NCI-H226 (cell line): ENCODE measurements around the gene KLC1.

ENCODE experiments used
- DNase-seq: peaks from one replicate; pipeline ENCODE4 v3.0.0-alpha.2; 2015

KLC1 gene

DNA sequence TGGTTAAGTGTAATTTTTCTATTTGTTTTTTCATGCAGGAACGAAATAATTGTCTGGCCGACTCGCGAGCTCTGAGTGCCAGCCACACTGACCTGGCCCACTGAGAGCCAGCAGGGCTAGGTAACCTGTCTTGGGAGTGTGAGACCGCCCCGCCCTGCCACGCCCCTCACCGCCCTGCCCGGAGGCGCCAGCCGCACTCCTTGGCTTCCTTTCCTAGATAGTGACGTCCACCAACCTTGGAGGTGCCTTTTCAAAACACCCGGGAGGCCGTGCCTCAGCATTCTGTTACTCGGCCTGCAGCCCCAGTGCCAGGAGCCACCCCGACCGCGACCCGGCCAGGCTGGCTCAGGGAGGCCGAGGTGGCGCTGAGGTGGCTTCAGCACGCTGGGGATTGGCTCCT is 64.5 kb downstream of the KLC1 start:
- peak; percentile 51 for DNase-seq

DNA sequence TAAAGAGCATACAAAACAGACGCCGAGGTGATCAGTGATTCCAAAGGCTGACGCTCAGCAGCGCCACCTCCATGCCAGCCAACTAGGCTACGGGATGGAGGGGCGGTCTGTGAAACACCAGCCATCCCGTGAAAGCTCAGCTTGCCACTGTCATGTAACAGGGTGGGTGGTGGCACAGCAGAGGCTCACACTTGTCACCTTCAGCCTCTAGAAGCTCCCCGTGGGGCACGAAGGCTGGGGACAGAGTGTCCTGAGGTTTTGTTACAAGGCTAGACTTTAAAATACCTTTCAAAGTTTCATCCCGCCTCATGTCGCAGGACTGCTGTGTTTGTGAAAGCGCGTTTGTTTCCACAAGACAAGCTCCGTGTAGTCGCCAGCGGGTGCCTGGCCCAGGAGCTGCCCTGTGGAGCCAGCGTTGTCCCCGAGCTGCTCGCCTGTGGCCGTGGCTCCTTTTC is 65.6 kb downstream of the KLC1 start:
- no peak for DNase-seq

DNA sequence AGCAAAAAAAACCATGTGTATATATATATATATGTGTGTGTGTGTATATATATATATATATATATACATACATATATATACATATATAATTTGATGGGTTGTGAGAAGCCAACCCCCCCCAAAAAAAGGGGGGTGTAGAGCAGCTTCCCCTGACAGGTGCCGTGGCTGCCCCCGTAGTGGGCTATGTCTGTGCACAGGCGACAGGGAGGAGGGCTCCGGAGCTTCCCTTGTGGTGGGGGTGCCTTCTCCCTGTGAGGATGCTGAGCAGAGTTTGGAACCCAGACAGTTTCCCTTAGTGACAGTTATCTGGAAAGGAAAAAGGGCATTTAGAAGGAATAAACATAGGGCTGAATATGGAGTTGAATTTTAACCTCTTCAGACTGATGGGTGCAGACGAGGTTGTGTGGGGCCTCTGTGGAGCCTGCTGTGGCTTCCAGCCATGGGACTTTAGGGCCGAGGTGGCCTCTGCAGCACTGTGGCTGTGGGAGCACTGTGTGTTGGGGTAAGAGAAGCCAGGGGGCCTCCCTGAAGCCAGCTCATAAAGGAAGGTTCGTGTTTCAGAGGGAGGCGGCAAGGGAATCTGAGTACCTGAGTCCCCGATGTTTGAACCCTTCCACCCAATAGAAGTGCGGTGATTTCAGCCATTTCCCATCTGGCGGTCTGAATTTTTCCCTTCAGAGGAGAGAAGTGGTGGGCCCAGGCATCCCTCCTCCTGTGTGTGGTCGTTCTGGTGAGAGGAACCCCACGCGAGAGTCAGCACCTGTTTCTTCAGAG is 66.5 kb downstream of the KLC1 start:
- DNase-seq = no peak

DNA sequence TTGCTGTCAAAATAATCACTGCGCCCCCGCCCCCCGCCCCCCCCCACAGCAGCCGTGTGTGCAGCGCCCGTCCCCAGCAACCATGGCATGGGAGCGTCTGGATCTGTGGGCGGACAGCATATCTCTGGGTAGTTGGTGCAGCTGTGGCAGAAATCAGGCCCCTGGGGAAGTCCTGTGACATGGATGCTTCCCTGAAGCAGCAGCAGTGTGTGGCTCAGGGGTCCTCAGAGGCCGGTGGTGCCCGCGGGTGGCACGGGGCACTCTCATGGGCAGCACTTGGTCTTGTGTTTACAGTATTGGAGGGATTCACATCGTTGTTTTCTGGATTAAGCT is 67.0 kb downstream of the KLC1 start:
- DNase-seq = no peak

DNA sequence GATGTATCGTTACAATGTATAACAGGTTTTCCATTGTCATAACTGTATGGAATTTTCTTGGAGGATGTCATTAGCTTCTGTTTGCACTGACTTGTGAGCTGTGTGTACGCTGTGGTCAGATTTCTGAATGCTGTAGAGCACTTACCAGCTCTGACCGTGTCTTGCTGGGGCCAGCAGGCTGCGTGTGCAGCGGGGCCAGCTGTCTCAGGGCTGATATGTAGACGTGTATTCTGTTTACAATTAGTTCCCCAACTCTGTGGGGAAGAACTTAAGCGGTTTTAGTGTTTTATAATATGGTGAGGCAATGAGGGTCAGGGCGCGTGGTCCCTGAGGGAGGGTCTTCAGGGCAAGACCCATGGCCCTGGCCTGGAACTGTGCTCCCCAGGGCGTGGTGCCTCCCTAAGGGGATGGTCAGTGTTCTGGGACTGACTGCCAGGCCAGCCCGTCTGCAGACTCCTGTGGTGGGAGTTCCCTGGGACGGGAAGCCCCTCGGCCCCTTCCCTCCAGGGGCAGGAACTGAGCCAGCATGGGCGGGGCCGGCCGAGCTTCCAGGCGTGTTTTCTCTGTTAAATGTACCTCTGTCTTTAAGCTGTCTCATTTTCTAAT is 67.6 kb downstream of the KLC1 start:
- DNase-seq = no peak

DNA sequence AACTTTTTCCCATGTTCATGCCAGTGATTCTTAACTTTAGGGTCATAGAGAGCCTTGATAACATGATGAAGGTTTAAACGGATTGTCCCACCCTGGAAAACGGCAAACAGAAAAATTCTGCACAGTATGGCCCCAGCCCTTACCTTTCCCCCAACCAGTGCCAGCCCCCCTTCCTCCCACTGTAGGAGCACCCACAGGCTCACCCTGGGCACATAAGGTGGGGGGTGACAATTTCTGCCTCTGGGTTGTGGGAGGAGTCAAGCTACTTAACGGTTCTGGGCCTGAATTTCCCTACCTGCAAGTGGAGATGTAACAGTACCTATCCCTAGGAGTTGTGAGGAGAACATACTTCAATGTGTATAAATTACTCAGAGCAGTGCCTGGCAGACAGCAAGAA is 68.2 kb downstream of the KLC1 start:
- no peak for DNase-seq

DNA sequence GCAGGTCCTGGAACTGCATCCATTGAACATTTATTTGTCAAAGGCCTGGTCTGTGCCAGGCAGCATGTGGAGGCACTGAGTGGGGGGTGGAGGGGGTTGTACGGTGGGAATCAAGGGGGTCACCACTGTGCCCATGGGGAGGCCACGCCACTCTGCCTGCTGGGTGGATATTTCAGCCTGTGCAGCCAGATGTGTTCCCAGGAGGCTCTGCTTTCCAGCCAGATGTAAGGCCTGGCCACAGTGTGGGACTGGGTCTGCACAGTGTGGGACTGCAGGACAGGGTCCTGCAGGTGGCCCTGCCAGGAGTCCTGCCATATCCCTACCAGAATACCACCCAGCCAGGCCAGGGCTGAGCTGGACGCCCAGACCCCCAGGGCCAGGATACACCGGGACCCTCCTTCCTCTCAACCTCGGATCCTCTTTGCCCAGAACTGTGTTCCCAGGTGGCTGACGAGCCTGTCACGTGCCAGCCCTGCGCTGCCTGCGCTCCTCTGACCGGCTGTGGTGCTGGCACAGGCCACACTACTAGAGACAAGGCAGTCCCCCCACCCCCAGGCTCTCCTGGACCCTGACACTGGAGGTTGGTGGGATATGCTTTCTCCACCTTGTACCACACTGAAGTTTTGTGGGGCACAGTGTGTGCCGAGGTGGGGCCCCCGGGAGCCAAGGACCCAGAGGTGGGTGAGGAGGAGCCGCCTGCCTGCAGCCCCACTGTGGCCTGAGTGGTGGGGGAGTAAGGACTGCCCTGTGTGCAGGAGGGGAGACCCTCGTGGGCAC is 68.8 kb downstream of the KLC1 start:
- no peak for DNase-seq

DNA sequence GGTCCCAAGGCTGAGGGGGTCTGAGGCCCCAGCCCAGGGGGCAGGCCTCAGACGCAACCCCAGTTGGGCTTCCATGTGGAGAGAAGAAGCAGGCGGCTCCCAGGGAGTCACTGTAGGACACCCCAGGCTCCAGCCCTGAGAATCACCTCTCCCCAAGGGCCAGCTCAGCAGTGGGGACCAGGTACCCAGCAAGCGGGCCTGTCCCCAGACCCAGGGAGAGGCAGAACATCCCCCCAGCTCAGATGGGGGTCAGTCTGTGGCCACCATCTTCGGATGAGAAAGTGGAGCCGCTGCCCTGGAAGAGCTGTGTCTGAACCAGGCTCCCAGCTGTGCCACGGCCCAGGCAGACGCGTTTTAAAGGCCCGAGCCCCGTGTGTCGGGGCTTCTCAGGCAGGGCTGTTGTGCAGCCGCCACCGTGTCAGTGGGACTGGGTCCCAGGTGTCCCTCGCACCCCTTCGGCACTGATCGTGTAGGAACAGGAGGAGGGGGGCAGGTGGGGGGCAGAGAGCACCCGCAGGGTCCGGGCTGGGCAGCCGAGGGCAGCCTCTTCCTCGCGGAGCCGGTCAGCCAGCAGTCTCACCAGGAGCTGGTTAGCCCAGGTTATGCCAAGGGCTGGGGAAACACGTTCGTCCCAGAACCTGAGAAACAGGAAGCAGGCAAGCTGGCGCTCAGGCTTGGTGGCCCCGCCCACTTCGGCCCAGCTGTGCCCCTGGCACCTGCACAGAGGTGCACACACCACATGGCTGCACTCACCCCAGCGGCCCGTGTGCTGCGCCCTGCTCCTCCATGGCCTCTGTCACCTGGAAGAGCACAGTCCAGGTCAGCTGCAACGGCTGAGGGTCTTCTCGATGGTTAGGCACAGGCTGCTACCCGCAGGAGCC is 69.6 kb downstream of the KLC1 start:
- DNase-seq = no peak

DNA sequence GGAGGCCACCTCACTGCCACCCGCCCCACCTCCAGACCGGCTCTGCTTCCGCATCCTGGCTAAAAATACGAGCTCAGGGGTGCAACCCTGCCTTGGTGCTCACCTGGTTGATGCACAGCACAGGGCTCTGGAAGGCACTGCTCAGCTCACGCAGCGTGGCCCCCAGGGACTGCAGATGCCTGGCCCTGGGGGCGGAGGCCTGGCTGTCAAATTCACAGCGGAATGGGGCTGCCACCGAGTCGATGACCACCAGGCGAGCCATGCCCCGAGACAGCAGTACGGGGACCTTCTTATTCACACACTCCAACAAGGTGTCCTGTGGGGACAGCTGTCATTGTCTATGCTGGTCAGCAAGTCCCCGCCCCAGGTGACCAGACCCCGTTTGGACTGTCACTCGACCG is 70.2 kb downstream of the KLC1 start:
- DNase-seq = no peak

DNA sequence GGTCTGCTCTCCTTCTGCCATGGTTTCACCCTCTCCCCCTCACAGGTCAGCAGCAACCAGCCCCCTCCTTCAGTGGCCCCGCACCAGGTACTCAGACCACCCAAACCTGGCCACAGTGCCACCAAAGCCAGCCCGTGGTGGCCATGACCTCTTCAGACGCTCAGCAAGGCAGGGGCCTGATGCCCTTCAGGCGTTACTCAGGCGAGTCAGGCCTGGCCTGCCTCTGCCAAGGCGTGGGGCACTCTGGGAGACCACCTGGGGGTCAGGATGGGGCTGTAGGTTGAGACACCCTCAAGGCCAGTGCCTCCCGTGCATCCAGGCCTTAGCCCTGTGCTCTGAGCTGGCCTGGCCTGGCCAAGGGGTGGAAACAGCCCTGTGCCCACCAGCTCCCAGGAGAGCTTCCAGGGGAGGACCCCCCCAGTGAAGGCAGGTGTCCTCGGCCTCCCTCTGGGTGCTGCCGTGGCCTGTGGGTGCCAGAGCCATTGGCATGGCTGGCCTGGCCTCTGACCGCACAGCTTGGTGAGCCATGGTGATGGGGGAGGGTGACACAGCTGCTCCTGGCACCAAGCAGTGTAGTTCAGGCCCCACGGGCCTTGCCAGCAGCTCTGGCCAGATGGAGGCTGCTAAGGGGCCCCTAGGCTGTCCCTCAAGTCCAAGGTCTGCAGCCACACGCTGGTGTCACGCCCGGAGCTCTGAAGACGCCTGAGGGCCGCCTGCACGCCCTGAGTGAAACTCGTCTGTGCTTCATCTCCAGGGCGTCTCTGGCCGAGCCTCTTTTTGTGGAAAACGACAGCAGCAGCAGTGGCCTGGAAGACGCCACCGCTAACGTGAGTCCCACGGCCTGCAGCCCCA is 71.1 kb downstream of the KLC1 start:
- DNase-seq = no peak

DNA sequence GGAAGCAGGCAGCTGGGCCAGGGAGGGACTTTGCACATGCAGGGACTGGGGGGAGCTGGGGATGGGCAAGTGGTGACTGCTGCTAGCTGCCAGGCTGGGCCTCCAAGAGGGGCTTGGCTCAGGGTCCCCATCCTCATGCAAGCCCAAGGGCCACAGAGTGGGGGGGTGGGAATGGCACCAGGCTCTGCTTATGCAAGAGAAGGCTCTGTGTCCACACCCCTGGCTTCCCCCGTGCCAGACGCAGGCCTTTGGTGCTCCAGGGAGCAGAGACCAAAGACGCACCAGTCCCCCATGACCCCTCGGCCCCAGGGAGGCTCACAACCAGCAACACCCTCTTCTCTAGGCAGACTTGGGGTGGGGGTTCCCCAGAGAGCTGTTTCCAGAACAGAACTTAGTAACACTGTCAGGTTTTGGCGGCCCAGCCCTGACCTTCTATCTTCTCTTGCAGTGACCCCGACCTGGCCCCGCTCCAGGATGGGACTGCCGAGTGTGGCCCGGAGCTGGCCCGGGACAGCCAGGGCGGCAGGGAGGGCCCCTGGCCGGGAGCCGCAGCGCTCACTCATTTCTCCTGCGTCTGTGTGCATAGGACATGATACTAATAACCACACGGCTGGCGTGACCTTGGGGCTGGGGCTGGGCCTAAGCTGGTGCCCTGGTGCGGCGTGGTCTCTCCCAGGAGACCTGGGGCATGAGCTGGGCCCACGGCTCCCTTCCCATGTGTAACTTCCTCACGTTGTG is 71.9 kb downstream of the KLC1 start:
- DNase-seq = no peak

DNA sequence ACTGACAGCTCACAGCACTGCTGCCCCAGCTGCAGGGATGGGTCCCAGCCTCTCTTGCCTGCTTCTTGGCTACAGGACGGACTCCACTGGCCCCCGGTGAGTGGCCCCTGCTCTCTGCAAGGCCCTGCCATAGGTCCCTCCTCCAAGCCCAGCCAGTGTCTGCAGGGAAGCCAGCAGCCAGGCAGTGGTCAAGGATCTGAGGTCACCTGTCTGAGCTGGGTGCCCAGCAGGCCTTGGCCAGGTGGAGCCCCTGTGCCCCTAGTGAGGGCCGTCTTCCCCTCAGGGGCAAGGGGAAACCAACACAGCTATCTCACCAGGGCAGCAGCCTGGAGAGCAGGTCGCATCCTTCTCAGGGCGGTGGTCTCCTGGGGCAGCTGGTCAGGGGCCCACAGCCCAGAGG is 73.1 kb downstream of the KLC1 start:
- DNase-seq = no peak

DNA sequence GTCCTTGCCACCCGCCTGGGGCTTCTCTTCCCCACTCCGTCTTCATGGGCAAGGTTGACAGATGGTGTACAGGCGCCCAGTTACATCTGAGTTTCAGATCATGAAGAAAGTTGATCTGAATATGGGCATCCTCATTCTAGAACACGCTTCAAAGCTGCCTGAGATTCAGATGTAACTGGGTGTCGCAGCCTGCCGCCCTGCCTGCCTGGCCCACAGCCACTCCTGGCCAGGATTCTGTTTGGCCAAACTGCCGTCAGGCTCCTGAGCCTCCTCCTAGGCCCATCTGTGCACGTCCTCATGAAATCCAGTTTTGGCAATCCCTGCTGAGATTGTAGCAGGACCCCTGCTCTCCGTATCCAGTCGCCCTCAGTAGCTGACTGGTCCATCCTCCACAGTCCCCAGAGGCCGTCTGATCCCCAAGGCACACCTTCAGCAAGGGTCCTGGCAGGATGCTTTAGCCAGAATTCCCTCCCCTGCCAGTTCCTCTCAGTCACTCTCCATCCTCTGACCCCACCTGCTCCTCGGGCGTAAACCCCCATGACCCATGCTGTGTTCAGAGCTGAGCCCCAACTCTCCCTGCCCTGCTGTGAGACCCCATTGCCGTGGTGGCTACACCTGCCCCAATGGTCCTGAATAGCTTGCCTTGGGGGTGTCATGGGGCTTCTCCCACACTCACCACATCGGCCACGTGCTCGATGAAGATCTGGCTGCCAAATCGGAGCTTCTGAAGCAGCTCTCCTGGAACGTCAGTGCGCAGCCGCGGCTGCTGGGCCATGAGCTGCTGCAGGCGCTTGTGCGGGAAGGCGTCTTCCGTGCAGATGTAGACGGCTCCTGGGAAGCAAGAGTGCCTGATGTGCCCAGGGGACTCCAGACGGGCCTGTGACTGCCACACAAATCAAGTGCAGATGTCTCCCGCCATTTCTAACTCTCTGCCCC is 73.8 kb downstream of the KLC1 start:
- DNase-seq = no peak

DNA sequence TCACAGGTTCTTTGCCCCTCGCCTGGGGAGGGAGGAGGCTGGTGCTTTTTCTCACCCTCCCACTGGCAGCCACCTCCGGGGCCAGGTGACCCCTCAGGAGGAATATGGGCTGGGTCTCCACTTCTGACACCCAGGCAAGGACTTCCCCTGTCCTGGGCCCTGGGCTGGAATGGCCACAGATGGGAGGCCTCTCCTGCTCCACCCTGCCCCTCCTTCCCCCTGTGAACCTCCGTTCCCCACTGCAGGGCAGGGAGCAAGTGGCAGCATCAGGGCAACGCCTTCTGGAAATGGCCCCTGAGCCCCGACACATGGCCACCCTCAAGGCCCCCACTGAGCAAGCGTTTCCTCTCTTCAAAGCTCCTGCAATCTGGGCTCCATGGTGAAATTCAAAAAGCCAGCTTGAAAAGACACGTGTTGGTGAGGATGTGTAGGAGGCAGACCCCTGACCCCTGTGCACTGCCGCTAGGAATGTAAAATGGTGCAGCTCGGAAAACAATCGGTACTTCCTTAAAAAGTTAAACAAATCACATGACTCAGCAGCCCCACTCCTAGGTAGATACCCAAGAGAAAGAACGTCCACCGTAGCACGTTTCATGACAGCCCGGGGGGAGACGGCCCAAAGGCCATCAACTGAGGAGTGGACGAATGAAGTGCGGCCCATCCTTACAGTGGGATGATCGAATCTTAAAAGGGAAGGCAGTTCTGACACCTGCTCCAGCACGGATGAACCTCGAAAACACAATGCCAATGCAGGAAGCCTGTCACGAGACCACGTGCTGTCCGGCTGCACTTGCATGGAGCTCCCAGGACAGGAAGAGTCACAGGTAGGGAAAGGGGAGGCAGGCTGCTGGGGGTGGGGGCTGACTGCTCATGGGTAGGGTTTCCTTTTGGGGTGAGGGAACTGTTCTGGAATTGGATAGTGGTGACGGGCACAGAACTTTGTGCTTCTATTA is 74.7 kb downstream of the KLC1 start:
- no peak for DNase-seq

DNA sequence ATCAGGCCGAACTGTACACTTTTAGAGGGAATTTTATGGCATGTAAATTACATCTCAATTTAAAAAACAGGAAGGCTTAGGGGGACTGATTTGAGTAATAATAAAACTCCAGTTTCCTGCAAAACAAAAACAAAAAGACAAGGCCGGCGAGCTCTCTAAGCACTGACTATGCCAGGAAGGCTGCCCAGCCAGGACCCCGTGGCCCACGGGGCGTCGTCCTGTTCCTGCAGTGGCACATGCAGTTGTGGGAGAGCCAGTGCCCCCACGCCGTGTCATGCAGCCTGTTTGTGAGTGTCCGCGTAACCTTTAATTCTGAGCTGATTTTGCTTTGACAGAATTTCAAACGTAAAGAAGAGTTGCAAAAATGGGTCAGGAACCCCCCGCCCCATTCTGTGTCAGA is 75.7 kb downstream of the KLC1 start:
- DNase-seq = no peak

DNA sequence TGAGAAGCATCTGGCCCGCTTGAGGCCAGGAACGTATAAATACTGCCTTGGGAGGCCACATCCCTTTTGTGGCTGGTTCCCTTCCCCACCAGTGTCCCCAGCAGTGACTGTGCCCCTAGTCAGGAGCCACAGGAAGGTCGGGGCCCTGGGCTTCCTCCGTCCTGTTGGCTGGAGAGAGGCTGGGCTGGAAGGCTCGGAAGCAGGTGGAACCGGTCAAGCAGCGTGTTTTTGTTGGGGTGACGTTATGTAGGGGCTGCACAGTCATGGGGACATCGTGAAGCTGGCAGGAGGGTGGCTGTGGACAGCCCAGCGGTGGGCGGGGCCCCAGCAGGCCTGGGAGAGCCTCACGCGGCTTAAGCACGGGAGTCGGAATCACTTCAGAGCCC is 76.1 kb downstream of the KLC1 start:
- DNase-seq = no peak

DNA sequence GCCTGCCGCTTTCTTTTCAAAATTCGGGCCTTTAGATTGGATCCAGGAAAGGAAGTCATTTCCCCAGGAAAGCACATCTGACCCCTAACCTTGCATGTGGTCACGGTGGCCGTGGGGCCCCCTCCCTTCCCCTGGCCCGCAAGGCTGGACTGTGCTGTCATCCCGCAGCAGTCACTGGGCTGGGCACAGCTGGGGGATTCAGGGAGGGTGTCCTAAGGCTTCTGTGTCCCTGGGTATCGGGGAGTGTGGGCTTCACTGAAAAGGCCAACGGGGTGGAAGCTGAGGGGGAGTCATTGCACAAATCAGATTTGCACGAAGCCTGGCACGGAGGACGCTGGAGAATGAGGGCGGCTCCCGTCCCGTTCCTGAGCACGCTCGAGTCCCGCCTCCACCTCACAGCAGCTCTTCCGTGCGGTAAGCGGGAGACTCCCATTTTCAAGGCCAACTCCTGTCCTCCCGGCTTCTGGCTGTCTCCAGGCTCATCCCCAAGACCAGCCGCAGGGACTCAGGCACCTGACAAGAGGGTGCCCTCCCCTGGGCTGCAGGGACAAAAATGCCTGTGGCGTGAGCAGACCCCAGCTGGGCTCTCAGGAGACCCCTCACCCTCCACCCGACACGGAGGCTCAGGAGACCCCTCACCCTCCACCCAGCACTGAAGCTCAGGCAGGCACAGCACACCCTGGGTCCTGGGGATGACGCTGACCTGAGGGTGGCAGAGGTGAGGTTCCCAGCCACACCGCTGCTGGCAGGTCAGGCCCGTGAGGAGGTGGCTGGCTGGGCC is 76.7 kb downstream of the KLC1 start:
- DNase-seq = no peak
